A172 (cell line): ENCODE results near the gene MRPS23. TPM values are rescaled to one million over a fixed set of nuclear protein-coding genes. Genes with fewer than 3 reads are reported as not detected.

Source experiments
- DNase-seq: peaks from one replicate; pipeline ENCODE4 v3.0.0-alpha.2; 2015; ENCODE audit warnings: low spot score
- total RNA-seq: library from RNA; depleted of rRNA; stranded (reverse); fragments of >200 nt; shearing (Covaris generic); gene quantifications from 2 replicates; pipeline ENCODE4 v1.2.3, GENCODE V29; 2014; rRNA removed

MRPS23 gene
- total RNA-seq, 1 experiment from 2014 or later, result 83.7 TPM

GRCh38 chr17:57801044-57801711 is 48.7 kb downstream of the MRPS23 start:
- no peak for DNase-seq

- DNase-seq, result no peak
These were observed 55.0 kb downstream of the MRPS23 start for GRCh38 chr17:57794841-57795240.

GRCh38 chr17:57788725-57789124 is 61.1 kb downstream of the MRPS23 start:
- DNase-seq, result no peak

GRCh38 chr17:57785022-57785421 is 64.8 kb downstream of the MRPS23 start:
- no peak for DNase-seq

Other genes with a start within 250 kb of the MRPS23 start
- gene CCDC182, start 104.7 kb downstream of the MRPS23 start, total RNA-seq, result not detected in 2 replicates
- 8.0 and 11.6 TPM in 2 replicates for gene CUEDC1, start 105.4 kb upstream of the MRPS23 start, total RNA-seq
- gene VEZF1, start 138.2 kb upstream of the MRPS23 start, total RNA-seq, result 43.4 and 50.5 TPM in 2 replicates
- 501 and 612 TPM in 2 replicates for gene SRSF1, start 157.2 kb upstream of the MRPS23 start, total RNA-seq
- gene DYNLL2, start 233.4 kb upstream of the MRPS23 start, total RNA-seq, result 20.7 and 21.0 TPM in 2 replicates